HUES6 (cell line): ENCODE measurements around the gene YTHDF1.

Experiments
- H3K27ac ChIP-seq: 2 replicates; pipeline ENCODE4 v1.7.0; 2013; ENCODE audit warnings: low read depth, mild to moderate bottlenecking, low read length, inconsistent platforms
- H3K27me3 ChIP-seq: 2 replicates; pipeline ENCODE4 v1.6.1; 2013; ENCODE audit warnings: low read length; ENCODE audit not compliant: control insufficient read depth, insufficient read depth
- H3K36me3 ChIP-seq: 2 replicates; pipeline ENCODE4 v1.6.1; 2013; ENCODE audit warnings: low read length; ENCODE audit not compliant: control insufficient read depth, insufficient read depth
- H3K4me1 ChIP-seq: 2 replicates; pipeline ENCODE4 v1.6.1; 2013; ENCODE audit warnings: low read length; ENCODE audit not compliant: control insufficient read depth, insufficient read depth
- H3K4me3 ChIP-seq: 2 replicates; pipeline ENCODE4 v1.5.1; 2013; ENCODE audit warnings: low read depth, low read length
- H3K9ac ChIP-seq: one replicate; pipeline ENCODE4 v1.6.1; 2013; ENCODE audit warnings: mild to moderate bottlenecking, low read length
- H3K9me3 ChIP-seq: 2 replicates; pipeline ENCODE4 v1.6.1; 2013; ENCODE audit warnings: low read depth, low read length; ENCODE audit not compliant: control insufficient read depth, insufficient read depth

The YTHDF1 gene

GRCh38 chr20:63152322-63153253 lies 63.3 kb downstream of the YTHDF1 start:
- Histone ChIP-seq H3K36me3 (no peaks in the 10 kb centered on the region), H3K27me3 (peaks cover 13% of the 10 kb centered on the region; the same call in 1 of the 2 replicates), H3K4me1 (no peaks in the 10 kb centered on the region), H3K9me3 (peaks cover 12% of the 10 kb centered on the region), H3K4me3 (no peak overlapping the region), H3K9ac (no peak overlapping the region), H3K27ac (no peak overlapping the region)

GRCh38 chr20:63151554-63152321 lies 64.2 kb downstream of the YTHDF1 start:
- H3K9me3 ChIP-seq, result peaks cover 19% of the 10 kb centered on the region
- H3K27ac ChIP-seq, result no peak overlapping the region
- no peaks in the 10 kb centered on the region for H3K36me3 ChIP-seq
- H3K9ac ChIP-seq, result no peak overlapping the region
- H3K4me1 ChIP-seq, result no peaks in the 10 kb centered on the region
- H3K27me3 ChIP-seq, result peaks cover 13% of the 10 kb centered on the region; the same call in 1 of the 2 replicates
- H3K4me3 ChIP-seq, result no peak overlapping the region

- peaks cover 9% of the 10 kb centered on the region; the same call in 1 of the 2 replicates for H3K27me3 ChIP-seq
Measured at GRCh38 chr20:63150911-63151531, 64.9 kb downstream of the YTHDF1 start.

GRCh38 chr20:63150391-63150898 lies 65.5 kb downstream of the YTHDF1 start:
- peaks cover 8% of the 10 kb centered on the region; the same call in 1 of the 2 replicates for H3K27me3 ChIP-seq
- H3K27ac ChIP-seq, result no peak overlapping the region
- H3K9me3 ChIP-seq, result peaks cover 23% of the 10 kb centered on the region
- no peak overlapping the region for H3K4me3 ChIP-seq
- H3K4me1 ChIP-seq, result no peaks in the 10 kb centered on the region
- no peak overlapping the region for H3K9ac ChIP-seq
- no peaks in the 10 kb centered on the region for H3K36me3 ChIP-seq

More at GRCh38 chr20:63150911-63151531, 64.9 kb downstream of the YTHDF1 start:
- peaks cover 23% of the 10 kb centered on the region for H3K9me3 ChIP-seq
- no peak overlapping the region for H3K4me3 ChIP-seq
- no peaks in the 10 kb centered on the region for H3K36me3 ChIP-seq
- H3K9ac ChIP-seq, result no peak overlapping the region
- H3K4me1 ChIP-seq, result no peaks in the 10 kb centered on the region
- H3K27ac ChIP-seq, result no peak overlapping the region

- Histone ChIP-seq H3K9me3 (peaks cover 29% of the 10 kb centered on the region), H3K4me1 (no peaks in the 10 kb centered on the region), H3K9ac (no peak overlapping the region), H3K27ac (no peak overlapping the region), H3K36me3 (no peaks in the 10 kb centered on the region), H3K27me3 (peaks cover 2% of the 10 kb centered on the region; the same call in 1 of the 2 replicates), H3K4me3 (no peak overlapping the region)
Measured at GRCh38 chr20:63149531-63150192, 66.3 kb downstream of the YTHDF1 start.

GRCh38 chr20:63148696-63149095 lies 67.2 kb downstream of the YTHDF1 start:
- H3K4me1 ChIP-seq, result no peaks in the 10 kb centered on the region
- no peak overlapping the region for H3K27ac ChIP-seq
- H3K4me3 ChIP-seq, result no peak overlapping the region
- H3K9me3 ChIP-seq, result peaks cover 29% of the 10 kb centered on the region
- H3K9ac ChIP-seq, result no peak overlapping the region
- no peaks in the 10 kb centered on the region; the same call in 1 of the 2 replicates for H3K27me3 ChIP-seq
- H3K36me3 ChIP-seq, result no peaks in the 10 kb centered on the region

- Histone ChIP-seq H3K27me3 (no peaks in the 10 kb centered on the region; the same call in 1 of the 2 replicates), H3K9ac (no peak overlapping the region), H3K27ac (no peak overlapping the region), H3K36me3 (no peaks in the 10 kb centered on the region), H3K4me1 (no peaks in the 10 kb centered on the region), H3K9me3 (peaks cover 35% of the 10 kb centered on the region), H3K4me3 (no peak overlapping the region)
Measured at GRCh38 chr20:63147532-63147931, 68.4 kb downstream of the YTHDF1 start.
